NCI-H2081 treated with DMSO at 0.1 percent for 48 hours (cell line): ENCODE measurements around the gene MRPL46.
"Not testable (repeated sequence)": the region's sequence is repeated elsewhere in the genome, so short reads cannot be mapped to it uniquely, and the experiment has no call there.

ENCODE experiments used
- DNase-seq: peaks from one replicate; lab custom pipeline; 2025; lab: John Stamatoyannopoulos, UW

The MRPL46 gene

GRCh38 chr15:88441076-88441730, 26.0 kb downstream of the MRPL46 start:
- DNase-seq, result no peak

GRCh38 chr15:88440021-88440420, 27.2 kb downstream of the MRPL46 start:
- no peak for DNase-seq

GRCh38 chr15:88438181-88438580, 29.0 kb downstream of the MRPL46 start:
- no peak for DNase-seq

- DNase-seq, result not testable (repeated sequence)
Observed at GRCh38 chr15:88434106-88434505, 33.1 kb downstream of the MRPL46 start.

GRCh38 chr15:88433046-88433685, 34.0 kb downstream of the MRPL46 start:
- no peak for DNase-seq

GRCh38 chr15:88431441-88431840, 35.7 kb downstream of the MRPL46 start:
- no peak for DNase-seq

- no peak for DNase-seq
Observed at GRCh38 chr15:88430051-88430450, 37.1 kb downstream of the MRPL46 start.

GRCh38 chr15:88428805-88429605, 38.2 kb downstream of the MRPL46 start:
- no peak for DNase-seq

GRCh38 chr15:88428053-88428452, 39.1 kb downstream of the MRPL46 start:
- DNase-seq, result no peak

GRCh38 chr15:88426304-88426703, 40.9 kb downstream of the MRPL46 start:
- no peak for DNase-seq

- DNase-seq, result no peak
Observed at GRCh38 chr15:88423331-88423730, 43.9 kb downstream of the MRPL46 start.

GRCh38 chr15:88419830-88420229, 47.4 kb downstream of the MRPL46 start:
- no peak for DNase-seq
